Glutamatergic neuron (in vitro differentiated cells): ENCODE data around the gene NR2F1-AS1. TPM values are rescaled to one million over a fixed set of nuclear protein-coding genes. Genes with fewer than 3 reads are reported as not detected.

Source experiments
- DNase-seq: peaks from one replicate; pipeline ENCODE4 v3.0.0; 2022
- H3K27ac Mint-ChIP-seq: one replicate; pipeline ENCODE4 v1.8.0; 2020; ENCODE audit warnings: mild to moderate bottlenecking, mixed read lengths, inconsistent platforms; ENCODE audit not compliant: unreplicated experiment
- H3K27me3 Mint-ChIP-seq: one replicate; pipeline ENCODE4 v1.8.0; 2020; ENCODE audit warnings: mild to moderate bottlenecking, moderate library complexity, mixed read lengths, inconsistent platforms; ENCODE audit not compliant: unreplicated experiment
- H3K36me3 Mint-ChIP-seq: one replicate; pipeline ENCODE4 v1.8.0; 2020; ENCODE audit warnings: mild to moderate bottlenecking, mixed read lengths, inconsistent platforms; ENCODE audit not compliant: unreplicated experiment
- H3K4me1 Mint-ChIP-seq: one replicate; pipeline ENCODE4 v1.8.0; 2020; ENCODE audit warnings: mild to moderate bottlenecking, low read depth, mixed read lengths, inconsistent platforms; ENCODE audit not compliant: unreplicated experiment
- H3K4me3 Mint-ChIP-seq: one replicate; pipeline ENCODE4 v1.8.0; 2020; ENCODE audit warnings: mild to moderate bottlenecking, mixed read lengths, inconsistent platforms; ENCODE audit not compliant: unreplicated experiment
- H3K9me3 Mint-ChIP-seq: one replicate; pipeline ENCODE4 v1.8.0; 2020; ENCODE audit warnings: mild to moderate bottlenecking, moderate library complexity, mixed read lengths, inconsistent platforms; ENCODE audit not compliant: unreplicated experiment
- CTCF ChIP-seq: fragments of 200-600 bp; sonication (generic); IDR thresholded peaks from one replicate; pipeline ENCODE4 v1.5.0; 2021; ENCODE audit not compliant: partially characterized antibody, unreplicated experiment
- total RNA-seq: library from RNA; stranded (reverse); fragmentation: NEBNext Ultra II Directional; extraction: Animal tissue kit (Norgen Biotek cat#: 25700); gene quantifications from one replicate; pipeline ENCODE4 v1.2.1, GENCODE V29; 2021; ENCODE audit not compliant: unreplicated experiment

Gene NR2F1-AS1
- total RNA-seq, 1 donor from 2014 or later: 0.39 TPM

GRCh38 chr5:93611273-93611975, 30.4 kb upstream of the NR2F1-AS1 start:
- no peaks in the 10 kb centered on the region for H3K36me3 Mint-ChIP-seq
- no peak overlapping the region for H3K4me3 Mint-ChIP-seq
- H3K9me3 Mint-ChIP-seq: peaks cover 18% of the 10 kb centered on the region
- H3K27me3 Mint-ChIP-seq: peaks cover 49% of the 10 kb centered on the region
- H3K4me1 Mint-ChIP-seq: peaks cover 1% of the 10 kb centered on the region
- TF ChIP-seq CTCF: no peak
- no peak overlapping the region for H3K27ac Mint-ChIP-seq
- no peak for DNase-seq

- no peak for DNase-seq
- H3K4me3 Mint-ChIP-seq: no peak overlapping the region
- peaks cover 1% of the 10 kb centered on the region for H3K4me1 Mint-ChIP-seq
- no peaks in the 10 kb centered on the region for H3K36me3 Mint-ChIP-seq
- TF ChIP-seq CTCF: no peak
- H3K27ac Mint-ChIP-seq: no peak overlapping the region
- H3K27me3 Mint-ChIP-seq: peaks cover 46% of the 10 kb centered on the region
- H3K9me3 Mint-ChIP-seq: peaks cover 18% of the 10 kb centered on the region
These were observed 29.7 kb upstream of the NR2F1-AS1 start for GRCh38 chr5:93610581-93611272.

- DNase-seq: no peak
- H3K36me3 Mint-ChIP-seq: no peaks in the 10 kb centered on the region
- H3K27me3 Mint-ChIP-seq: peaks cover 53% of the 10 kb centered on the region
- no peak overlapping the region for H3K27ac Mint-ChIP-seq
- H3K4me1 Mint-ChIP-seq: peaks cover 1% of the 10 kb centered on the region
- no peak overlapping the region for H3K4me3 Mint-ChIP-seq
- no peak for TF ChIP-seq CTCF
- peaks cover 17% of the 10 kb centered on the region for H3K9me3 Mint-ChIP-seq
These were observed 28.7 kb upstream of the NR2F1-AS1 start for GRCh38 chr5:93609762-93610161.

- Mint-ChIP-seq H3K4me1 (peaks cover 1% of the 10 kb centered on the region), H3K9me3 (peaks cover 19% of the 10 kb centered on the region), H3K27ac (no peak overlapping the region), H3K36me3 (no peaks in the 10 kb centered on the region), H3K4me3 (no peak overlapping the region), H3K27me3 (peaks cover 51% of the 10 kb centered on the region)
- DNase-seq: no peak
- TF ChIP-seq CTCF: no peak
These were observed 27.8 kb upstream of the NR2F1-AS1 start for GRCh38 chr5:93608855-93609254.
